H7 (cell line): ENCODE measurements around the gene KCNQ2. TPM values are rescaled to one million over a fixed set of nuclear protein-coding genes. Genes with fewer than 3 reads are reported as not detected.

Experiments used
- DNase-seq: peaks from one replicate; pipeline ENCODE4 v3.0.0; 2012
- H3K27me3 ChIP-seq: 2 replicates; pipeline ENCODE4 v1.6.0; 2011; ENCODE audit warnings: mild to moderate bottlenecking, low read length; ENCODE audit not compliant: control insufficient read depth, insufficient read depth
- H3K36me3 ChIP-seq: replicated peaks from 2 replicates; pipeline ENCODE4 v1.5.1; 2011; ENCODE audit warnings: low read length; ENCODE audit not compliant: control insufficient read depth, insufficient read depth
- H3K4me3 ChIP-seq: 2 replicates; pipeline ENCODE4 v1.5.1; 2011; ENCODE audit warnings: low read depth, mild to moderate bottlenecking, control low read depth, low read length, moderate library complexity; ENCODE audit not compliant: insufficient read depth
- total RNA-seq: library from RNA; depleted of rRNA; stranded (reverse); fragments of >200 nt; shearing (Covaris generic); gene quantifications from 2 replicates; pipeline ENCODE4 v1.2.3, GENCODE V29; 2014

Gene KCNQ2
- total RNA-seq, 1 experiment from 2014 or later: 129 TPM

DNA sequence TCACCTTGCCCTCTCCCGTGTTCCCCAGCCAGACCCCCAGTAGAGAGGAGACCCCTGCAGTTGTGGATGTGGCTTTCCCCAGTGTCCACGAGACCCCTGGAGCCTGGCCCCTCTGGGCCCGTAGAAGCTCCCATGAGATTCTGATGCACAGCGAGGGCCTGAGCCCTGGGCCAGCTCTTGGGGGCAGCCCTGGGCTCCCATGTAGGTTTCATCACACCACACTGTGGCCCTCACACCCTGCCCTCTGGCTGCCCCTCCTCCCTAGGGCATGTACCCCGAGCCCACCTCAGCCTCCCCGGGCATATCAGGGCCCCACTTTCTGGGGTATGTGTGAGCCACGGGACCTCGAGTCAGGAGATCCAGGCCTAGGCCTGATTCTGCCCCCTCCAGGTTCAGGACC lies 104.3 kb downstream of the KCNQ2 start:
- H3K4me3 ChIP-seq: no peak overlapping the region
- no peak for DNase-seq
- no peaks in the 10 kb centered on the region for H3K27me3 ChIP-seq
- no peaks in the 10 kb centered on the region for H3K36me3 ChIP-seq

DNA sequence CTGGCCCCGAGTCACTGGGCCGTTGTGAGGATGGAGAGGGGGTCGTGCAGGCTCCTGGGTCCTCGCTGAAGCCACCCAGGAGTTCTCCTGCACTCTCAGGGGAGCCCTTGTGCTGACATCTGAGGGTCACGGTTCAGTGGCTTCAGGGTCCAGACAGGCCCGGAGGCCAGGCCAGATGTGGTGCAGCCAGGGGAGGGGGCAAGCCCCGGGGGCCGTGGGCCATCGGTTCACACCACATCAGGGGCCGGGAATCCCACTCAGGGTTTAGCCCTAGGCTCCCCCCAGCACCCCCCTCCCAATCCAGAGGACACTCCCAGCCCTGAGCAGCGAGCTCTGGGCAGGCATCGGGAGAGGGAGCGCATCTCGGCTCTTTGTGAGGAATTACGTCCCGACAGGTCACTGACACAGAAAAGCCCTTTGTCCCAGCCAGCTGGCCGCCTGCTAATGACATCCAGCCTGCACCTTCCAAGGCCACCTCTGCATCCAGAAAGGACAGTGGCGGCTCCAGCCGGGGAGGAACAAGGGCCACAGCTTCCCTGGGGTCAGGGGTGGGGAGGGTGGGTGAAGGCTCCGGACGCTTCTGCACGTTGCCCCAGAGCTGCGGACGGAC lies 104.9 kb downstream of the KCNQ2 start:
- no peaks in the 10 kb centered on the region for H3K27me3 ChIP-seq
- no peak for DNase-seq
- no peaks in the 10 kb centered on the region for H3K36me3 ChIP-seq
- H3K4me3 ChIP-seq: no peak overlapping the region

DNA sequence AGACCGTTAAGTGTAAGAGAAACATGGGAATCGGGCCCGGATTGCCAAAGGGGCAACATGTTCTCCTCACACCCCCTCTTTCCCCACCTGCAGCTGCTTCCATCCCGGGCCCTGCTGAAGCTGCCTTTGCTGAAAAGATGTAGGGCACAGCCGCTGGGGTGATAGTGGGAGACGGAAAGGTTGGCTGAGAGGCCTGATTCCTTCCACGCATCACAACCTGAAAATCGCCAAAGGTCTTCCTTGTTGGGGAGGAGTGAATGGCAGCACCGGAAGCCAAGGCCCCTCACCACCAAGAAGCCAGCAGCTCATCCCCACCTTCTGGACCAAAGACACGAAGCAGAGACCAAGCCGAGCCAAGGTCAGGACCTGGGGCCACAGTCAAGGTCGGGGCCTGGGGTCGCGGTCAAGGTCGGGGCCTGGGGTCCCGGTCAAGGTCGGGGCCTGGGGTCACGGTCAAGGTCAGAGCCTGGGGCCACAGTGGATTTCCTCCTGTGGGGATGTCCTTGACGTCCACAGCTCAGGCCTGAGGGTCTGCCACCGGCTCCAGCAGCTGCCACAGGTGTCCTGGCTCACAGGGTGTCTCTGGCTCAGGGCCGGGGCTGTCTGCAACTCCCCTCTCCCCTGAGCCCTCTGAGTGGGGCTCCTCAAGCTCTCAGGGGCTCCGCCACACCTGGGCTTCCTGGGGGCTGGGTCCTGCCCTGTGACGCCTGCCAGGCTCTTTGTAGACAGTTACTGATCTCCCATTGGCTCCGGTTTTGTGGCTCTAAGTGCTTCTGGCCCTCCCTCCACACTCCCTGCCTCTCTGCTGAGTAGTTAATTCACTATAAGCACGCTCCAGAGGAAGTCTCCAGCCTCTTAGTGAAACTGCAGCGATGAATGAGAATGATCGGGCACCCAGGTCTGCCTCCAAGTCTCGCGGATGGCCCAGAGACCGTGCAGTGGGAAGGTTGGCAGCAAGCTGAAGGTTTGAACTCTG lies 105.8 kb downstream of the KCNQ2 start:
- no peak for DNase-seq
- Histone ChIP-seq H3K36me3 (no peaks in the 10 kb centered on the region), H3K27me3 (0 out of 2 replicates have a peak, but pooled peaks cover 1% of the 10 kb centered on the region), H3K4me3 (no peak overlapping the region)

DNA sequence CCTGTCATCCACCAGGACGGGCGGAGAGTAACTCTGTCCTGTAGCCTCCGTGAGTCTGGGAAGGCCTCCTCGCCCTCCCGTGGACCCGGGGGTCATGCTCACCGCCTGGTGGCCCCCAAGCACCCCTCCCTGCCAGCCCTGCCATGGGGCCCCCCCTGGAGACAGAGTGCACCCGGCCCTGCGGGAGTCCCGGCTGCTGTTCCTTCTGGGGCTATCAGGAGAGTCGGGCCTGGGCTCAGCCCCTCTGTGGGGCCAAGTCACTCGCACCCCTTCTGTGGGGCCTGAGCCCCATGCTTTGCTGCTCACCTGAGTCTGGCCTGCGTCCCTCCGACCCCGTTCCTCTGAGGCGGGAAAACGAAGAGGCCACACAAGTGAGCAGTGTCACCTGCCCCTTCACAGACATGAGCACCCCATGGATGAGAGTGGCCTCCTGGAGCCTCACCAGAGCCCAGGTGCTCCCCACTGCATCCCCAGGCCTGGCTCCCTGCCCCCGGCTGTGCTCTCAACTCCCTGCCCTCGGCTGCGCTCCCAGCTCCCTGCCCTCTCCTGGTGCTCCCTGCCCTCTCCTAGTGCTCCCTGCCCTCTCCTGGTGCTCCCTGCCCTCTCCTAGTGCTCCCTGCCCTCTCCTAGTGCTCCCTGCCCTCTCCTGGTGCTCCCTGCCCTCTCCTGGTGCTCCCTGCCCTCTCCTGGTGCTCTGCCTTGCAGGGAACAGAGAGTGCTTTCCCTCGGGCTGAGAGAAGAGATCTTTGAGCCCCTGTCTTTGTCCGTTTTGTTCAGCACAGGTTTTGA lies 106.7 kb downstream of the KCNQ2 start:
- no peak for DNase-seq
- H3K4me3 ChIP-seq: no peak overlapping the region
- H3K27me3 ChIP-seq: peaks cover 4% of the 10 kb centered on the region; the same call in 1 of the 2 replicates
- no peaks in the 10 kb centered on the region for H3K36me3 ChIP-seq

DNA sequence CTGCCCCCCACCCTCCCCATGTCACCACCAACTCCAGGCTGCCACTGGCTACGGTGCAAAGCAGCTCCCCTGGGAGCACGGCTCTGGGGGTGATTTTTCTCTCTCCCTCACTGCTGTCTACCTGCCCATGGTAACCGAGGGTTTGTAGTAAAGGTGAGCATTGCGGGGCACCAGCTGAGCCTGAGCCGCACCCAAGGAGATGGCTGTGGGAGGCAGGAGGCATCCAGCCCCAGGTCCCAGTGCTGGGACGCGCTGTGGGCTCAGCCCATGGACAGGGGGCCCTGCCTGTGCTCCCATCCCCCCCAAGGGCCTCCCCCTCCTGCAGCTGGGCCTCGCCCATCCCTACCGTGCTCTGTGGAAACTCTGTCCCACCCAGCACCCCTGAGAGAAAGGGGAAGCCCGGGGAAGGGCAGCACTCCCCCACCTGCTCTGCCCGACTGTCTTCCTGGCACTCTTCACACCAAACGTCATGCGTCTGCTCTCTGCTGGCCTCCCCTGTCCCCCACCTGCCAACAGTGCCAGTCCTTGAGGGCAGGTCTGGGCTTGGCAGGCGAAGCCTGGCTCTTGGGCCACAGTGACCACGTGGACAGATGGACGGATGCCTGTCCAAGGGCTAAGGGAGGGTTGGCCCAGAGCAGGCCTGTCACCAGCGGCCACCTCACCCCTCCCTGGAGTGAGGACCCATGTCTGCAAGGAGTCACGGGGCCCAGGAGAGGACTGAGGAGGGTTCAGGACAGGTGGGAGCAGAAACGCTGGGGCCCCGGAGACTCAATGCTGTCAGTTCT lies 107.5 kb downstream of the KCNQ2 start:
- no peak for DNase-seq
- Histone ChIP-seq H3K4me3 (no peak overlapping the region), H3K27me3 (peaks cover 12% of the 10 kb centered on the region), H3K36me3 (no peaks in the 10 kb centered on the region)

DNA sequence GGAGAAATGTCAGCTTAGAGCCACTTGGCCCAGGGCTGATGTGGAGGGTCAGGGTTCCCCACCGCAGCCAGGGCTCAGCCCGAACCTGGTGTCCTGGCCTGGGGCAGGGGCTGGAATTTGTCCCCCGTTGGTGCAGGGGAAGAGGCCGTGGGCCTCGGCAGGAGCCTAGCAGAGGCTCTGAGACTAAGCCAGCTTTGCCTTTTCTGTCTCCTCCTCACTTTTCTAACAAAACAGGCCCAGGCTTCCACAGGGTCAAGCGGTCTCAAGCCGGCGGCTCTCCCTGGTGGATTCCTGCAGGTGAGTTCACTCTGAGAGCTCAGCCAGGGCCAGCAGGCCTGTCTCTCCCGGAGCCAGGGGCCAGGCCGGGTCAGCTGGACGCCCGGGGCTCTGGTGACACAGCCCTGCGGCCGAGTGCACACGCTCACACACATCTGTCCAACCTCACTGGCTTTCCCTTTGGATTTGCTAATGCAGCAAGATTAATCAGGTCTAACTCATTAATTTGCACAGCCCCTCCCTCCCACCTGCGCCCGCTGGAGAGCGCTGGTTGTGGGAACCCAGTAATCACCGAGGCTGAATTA lies 108.4 kb downstream of the KCNQ2 start:
- no peak overlapping the region for H3K4me3 ChIP-seq
- no peaks in the 10 kb centered on the region for H3K36me3 ChIP-seq
- no peak for DNase-seq
- peaks cover 14% of the 10 kb centered on the region for H3K27me3 ChIP-seq

DNA sequence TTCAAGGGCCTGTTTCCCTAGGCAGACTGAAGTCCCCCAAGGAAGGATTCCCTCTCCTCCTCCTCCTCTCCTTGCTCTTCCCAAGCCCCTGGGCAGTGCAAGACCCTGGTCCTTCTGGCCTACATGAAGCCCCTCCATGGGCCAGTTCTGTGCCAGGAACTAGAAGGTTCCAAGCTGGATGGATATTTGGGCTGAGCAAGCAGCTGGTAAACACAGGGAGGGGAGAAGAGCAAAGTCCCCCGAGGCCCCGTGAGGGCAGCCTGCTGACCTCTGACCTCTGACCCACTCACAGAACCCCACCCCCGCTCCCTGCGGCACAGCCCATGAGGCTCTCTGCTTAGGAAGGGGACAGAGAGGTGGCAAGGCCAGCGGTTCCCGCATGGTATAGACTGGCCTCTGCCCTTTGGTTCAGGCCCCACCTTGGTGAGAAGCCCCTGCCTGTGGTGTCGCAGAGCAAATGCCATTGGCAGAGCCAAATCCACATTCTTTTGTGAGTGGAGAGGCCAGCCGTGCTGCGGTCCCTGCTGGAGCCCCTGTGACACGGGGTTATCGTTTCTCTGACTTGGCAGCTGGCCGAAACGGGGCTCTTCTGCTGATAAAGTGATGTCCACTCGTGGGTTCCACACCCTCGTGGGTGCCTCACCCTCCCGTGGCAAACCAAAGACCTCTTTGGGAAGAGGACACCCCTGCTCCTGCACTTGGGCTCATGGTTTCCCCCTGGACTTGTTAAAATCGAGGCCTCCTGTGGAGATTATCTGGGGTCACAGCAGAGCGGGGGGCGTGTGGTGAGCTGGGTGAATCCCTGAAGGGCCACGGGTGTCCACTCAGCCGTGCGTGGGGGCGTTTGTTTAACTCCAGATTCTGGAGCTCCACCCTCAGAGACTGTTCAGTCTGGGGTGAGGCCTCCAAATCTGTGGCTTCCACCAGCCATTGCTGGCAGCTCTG lies 109.2 kb downstream of the KCNQ2 start:
- H3K4me3 ChIP-seq: no peak overlapping the region
- H3K27me3 ChIP-seq: peaks cover 14% of the 10 kb centered on the region
- no peaks in the 10 kb centered on the region for H3K36me3 ChIP-seq
- no peak for DNase-seq

DNA sequence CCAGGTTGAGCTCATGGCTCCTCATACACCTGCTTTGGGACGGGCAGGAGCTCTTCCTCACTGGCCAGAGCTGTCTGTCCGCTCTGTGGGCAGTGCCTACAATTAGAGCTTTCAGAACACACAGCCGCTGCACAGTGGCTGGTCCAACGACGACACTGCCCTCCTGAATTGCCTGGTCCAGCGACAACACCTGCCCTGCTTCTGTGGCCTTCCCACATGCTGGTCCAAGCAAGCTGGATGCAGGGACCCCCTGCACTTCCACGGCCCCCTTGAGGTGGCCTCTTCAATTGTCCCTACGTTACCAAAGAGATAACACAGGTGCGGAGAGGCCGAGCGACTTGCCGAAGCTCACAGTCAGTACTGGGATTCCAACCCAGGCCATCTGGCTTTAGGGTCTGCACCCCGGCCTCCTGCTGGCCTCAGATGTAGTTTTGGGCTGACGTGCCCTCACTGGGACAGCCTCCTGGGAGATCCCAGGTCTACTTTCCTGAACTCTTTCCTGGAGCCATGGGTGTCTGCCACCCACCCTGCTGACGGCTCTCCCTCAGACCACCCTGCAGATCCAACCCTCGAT lies 109.9 kb downstream of the KCNQ2 start:
- Histone ChIP-seq H3K36me3 (no peaks in the 10 kb centered on the region), H3K27me3 (peaks cover 14% of the 10 kb centered on the region), H3K4me3 (no peak overlapping the region)
- no peak for DNase-seq

DNA sequence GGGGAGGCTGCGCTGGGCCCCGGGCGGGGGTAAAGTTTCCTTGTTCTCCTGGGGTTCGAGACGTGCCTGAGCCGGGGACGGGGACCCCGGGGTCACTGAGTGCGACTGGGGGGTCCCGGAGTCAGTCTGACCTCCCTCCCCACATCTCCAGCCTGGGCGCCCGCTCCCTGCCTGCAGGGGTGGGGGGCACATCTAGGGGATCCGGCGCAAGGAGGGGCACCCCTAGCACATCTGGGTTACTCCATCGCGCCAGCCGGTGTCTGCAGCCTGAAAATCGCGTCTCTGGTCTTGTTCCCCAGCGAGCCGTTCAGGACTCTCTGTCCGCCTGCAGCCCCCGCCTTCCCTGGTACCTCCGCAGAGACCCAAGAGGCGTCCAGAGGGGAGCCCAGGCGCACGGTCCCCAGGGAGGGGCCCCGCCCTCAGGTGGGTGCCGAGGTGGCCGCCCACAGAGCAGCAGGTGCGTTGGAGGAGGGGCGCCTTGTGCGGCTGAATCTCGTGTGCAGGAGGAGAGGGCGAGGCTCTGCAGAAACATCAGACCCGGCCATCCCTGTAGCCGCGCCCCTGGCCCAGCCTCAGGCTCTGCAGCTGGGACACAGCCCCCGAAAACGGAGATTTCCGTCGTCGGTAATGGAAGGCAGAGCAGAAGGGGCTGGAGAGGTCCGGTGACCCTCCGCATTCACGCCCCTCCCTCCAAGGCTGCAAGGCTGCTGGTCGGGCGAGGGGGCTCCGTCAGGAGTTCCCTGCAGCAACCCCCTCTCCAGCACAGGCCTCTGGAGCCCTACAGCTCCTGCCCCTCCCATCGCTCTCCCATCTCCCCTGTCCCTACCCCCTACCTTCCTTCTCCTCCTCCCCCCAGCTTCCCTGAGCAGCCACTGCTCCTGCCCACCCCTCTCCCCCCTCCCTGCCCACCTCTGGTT lies 110.7 kb downstream of the KCNQ2 start:
- Histone ChIP-seq H3K27me3 (peaks cover 14% of the 10 kb centered on the region), H3K4me3 (peak overlapping the region; percentile 21; the same call in 1 of the 2 replicates), H3K36me3 (no peaks in the 10 kb centered on the region)
- DNase-seq: peak; percentile 90

DNA sequence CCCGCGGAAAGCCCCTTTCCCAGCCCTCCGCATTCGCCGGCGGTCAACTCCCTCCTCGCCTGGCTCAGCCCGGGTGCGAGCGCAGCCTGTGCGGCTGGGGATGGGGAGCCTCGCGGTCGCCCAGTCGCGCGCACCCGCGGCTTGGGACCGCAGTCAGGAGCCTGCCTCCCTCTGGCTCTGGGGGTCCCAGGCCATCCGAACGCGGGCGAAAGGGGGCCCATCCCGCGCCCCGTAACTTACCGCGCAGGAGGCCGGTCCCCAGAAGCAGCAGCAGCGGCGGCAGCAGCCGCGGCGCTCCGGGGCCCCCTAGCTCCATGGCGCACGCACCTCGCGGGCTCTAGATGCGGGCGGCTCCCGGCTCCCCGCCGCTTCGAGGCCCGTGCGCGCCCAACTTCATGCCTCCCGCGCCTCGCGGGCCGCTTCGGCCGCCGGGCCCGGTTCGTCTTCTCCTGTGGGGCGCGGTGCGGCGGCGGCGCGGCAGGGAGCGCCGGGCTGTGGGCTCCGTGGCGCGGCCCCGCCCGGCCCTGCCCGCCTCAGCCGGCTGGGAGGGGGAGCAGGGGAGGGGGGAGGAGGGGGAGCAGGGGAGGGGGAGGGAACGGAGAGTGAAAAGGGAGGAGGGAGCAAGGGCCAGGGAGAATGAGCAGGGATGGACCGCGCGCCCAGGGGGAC lies 111.5 kb downstream of the KCNQ2 start, which contains the start of gene CHRNA4:
Gene CHRNA4 (minus strand): TSS at position 500 of the 669 bp plus-strand sequence. CDS start 184 bp downstream, at position 316.
- Histone ChIP-seq H3K36me3 (no peaks in the 10 kb centered on the region), H3K27me3 (peaks cover 14% of the 10 kb centered on the region), H3K4me3 (peak within 1 kb of the TSS; percentile 41)
- DNase-seq: peak; percentile 91
